HG03442 (cell line): ENCODE measurements around the gene MIEN1.
A peak's percentile ranks its signal among the peaks of the same experiment; 100 is the strongest.
"Not testable (repeated sequence)": the region's sequence is repeated elsewhere in the genome, so short reads cannot be mapped to it uniquely, and the experiment has no call there.

Experiments
- ATAC-seq: cut with Tn5 transposase; IDR thresholded peaks from one replicate; pipeline ENCODE4 v1.9.1; 2021; ENCODE audit warnings: mild to moderate bottlenecking, moderate library complexity; ENCODE audit not compliant: unreplicated experiment

MIEN1 gene

DNA sequence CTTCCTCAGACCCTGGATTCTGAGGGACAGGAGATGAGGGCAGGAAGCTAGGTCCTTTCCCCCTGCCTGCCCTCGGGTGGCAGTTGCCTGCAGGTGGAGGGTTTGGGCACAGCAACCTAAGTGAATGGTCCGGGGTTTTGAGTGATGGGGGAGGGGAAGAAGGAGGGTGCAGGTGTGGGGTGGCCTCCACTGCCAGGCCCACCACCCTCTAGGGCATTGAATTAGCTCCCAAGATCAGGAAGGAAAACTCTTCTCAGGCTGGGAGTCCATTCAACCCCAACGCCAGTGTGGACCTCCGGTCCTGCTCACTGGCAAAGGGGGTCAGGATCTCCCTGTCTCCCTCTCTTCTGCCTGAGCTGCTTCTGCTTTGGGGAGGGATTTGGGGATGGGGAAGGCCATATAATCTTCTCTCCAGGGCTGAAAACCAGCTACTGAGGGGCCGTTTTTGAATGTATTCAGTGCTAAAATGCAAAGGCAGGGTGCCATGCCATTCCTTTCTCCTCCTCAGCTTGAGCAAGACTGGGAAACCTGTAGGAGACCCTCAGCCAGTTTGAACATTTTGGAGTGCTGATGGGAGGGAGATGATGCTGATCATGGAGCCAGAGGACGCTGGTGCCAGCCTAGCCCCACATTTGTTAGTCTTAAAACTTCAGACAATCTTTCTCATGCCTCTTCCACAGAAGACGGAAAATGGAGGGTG lies 26.2 kb upstream of the MIEN1 start:
- ATAC-seq, result no peak

DNA sequence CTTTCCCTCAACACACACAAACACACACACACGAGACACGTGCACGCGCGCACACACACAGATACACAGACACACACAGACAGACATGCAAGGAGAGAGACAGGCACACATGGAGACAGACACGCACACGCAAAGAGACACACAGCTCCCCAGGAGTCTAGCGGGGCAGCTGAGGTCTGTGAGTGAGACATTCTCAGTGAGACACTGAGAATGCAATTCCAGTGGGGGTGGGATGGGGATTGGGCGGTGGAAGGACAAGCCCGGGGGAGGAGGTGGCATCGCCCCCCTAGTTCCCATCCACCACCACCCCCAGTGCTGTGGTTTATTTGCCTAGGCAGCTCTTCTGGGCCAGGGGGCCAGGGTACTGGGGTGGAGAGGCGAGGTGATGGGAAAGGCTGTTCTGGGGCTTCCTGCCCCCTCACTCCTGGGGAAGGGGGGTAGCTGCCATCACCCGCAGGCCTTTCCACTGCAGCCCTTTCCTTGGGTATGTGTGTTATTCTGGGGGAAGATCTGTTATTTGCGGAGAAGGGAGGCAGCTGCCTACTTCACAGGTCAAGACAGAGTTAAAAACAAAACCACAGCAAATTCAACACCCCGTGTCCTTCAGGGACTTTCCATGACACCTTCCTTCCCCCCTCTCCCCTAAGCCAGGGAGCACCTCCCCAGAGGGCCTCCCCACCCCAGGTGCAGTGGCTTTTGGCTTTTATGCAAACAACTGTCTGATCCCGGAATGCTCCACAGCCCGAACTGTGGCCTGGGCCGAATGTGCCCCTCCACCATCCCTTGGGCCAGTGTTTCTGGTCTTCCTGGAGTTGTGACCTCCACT lies 25.4 kb upstream of the MIEN1 start:
- ATAC-seq, result no peak

DNA sequence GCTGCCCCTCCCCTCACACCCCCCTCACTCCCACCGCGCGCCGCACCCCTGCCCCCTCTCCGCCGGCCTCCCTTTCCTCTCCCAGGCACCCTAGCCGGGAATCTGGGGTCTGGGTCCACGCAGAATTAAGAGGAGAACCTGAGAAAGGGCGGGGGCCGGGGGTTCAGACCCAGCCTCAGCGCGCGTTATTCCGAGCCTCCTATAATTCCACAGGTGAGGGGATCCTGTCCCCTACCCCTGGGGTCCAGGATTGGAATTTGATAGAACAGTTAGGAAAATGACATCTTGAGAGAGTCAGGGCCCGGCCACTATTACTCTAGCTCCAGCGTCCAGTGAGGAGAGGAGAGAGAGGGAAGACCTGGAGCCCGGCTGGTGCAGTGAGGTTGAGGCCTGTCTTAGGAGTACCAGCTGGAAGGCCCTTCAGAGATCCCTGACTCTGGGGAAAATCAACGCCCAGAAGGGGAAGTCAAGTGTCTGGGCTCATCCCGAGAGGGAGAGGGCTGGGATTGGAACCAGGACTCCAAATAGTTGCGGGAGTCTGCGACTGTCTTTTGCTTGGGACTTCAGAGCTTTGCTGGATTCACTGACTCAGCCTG lies 24.7 kb upstream of the MIEN1 start:
- ATAC-seq, result no peak

DNA sequence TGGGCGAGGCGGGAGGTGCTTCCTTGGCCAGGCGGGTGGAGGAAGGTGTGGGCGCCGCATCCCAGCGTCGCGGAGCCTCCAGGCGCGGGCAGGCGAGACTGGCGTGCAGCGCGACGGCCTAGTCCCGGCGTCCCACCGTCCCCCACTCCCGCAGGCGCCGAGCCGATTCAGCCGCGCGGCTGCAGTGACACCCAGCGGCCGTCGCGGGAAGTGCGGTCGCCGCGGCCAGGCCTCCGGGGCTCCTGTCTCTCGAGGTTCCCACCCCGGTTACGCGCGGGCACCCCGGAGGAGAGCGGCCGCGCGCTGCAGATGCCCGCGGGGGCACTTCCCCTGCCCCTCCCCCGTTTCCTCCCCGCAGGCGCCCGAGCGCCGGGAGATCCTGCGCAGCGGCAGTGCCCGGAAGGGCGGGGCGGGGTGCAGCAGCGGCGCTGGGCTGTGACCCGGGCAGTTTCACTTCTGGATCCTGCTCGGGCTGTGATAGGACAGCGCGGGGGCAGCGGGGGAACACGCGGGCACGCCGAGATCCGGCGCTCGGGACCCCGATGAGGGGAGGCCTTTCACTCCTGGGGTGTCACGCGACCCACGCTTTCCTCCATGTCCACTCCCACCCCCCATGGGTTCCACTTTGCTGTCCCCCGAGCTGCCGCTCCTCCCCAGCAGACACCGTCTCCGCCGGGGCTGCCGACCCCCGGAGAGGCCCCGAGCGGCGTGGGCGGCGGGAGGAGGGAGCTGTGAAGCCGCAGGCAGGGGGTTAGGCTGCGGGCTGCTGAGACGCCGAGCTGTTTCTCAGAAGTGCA lies 24.0 kb upstream of the MIEN1 start:
- peak; percentile 58 for ATAC-seq

DNA sequence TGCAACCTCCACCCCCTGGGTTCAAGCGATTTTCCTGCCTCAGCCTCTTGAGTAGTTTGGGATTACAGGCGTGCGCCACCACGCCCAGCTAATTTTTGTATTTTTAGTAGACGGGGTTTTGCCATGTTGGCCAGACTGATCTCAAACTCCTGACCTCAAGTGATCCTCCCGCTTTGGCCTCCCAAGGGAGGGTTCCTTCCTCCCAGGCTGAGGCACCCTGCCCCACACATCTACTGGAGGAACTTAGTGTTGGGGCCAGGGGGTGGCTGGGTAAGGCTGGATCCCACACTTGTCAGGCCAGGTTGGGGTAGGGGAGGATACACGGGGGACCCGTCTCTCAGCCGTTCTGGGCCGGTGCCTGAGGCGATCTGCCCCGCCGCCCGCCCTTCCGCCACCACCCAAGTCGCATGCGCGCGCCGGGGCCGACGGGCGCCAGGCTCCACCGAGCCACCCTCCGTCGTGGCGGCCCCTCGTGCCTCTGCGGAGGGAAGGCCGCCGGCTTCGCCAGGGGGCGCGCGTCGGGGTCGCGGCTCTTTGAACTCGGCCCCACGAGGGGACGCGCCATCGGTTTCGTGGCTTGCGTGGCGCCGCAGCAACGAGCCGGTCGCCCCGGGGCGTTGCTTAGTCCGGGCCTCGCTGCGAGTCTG lies 23.3 kb upstream of the MIEN1 start:
- ATAC-seq, result peak; percentile 23

DNA sequence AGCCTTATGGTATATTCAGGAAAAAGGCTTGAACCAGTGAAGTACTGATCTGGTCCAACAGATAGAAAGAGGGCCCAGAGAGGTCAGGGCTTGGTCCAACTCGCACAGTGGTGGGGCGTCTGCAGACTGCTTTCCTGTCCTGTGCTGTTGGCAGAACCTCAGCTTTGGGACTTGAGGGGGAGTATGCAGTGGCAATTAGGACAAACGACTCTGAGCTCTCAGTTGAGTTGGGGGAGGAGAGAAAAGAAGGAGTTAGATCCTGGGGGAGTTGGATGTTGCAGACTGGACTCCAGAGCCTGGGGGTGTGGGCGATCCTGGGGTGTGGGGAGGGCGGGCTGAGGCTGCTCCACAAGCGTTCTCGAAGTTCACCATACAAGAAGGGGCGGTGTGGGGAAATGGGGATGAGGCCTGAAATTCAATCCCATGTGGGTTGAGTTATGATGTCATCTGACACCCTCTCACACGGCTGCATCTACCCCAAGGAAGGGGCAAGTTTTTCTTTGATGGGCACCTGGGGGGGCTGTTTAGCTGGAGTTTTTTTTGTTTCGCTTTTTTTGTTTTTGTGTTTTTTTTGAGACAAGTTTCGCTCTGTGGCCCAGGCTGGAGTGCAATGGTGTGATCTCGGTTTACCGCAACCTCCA lies 22.0 kb upstream of the MIEN1 start:
- ATAC-seq, result no peak

DNA sequence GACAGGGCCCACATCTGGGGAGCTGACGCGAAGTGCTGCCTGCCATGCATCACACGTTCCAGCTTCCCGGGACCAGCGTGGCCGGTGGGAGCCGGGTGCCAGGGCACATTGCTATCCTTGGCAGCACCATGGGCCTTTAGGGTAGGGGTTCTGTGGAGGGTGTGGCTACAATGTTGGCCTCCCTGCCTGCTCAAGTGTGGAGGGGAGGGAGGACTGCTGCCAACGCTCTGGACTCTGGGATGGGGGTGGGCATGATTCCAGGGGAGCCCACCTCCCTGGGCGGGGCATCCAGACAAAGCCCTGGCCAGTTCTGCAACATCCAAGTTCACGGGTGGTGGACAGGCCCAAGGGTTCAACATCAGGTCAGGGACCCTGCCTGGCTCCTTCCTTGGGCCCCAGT lies 21.3 kb upstream of the MIEN1 start:
- no peak for ATAC-seq

DNA sequence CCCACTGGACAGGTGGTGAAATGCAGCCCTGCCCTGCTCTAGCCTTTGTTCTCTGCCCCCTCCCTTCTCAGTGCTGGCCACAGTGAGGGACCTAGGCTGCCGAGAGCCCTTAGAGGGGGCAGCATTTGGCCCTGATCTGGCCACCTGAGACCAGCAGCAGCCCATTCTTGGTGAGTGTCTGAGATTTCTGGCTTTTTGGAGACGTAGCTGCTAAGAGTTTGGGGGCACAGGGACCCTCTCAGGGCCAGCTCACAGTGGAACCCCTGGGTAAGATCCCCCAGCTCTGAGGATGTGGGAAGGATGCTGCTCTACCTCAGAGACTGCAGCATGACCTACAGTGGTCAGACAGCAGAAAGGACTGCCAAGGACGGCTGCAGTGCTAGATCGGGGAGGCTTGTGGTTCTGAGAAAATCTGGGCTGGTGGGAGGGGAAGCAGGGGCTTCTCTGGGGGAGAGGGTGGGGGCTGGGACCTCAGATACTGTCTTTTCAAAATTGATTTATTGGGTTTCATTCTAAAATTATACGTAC lies 20.7 kb upstream of the MIEN1 start:
- no peak for ATAC-seq

DNA sequence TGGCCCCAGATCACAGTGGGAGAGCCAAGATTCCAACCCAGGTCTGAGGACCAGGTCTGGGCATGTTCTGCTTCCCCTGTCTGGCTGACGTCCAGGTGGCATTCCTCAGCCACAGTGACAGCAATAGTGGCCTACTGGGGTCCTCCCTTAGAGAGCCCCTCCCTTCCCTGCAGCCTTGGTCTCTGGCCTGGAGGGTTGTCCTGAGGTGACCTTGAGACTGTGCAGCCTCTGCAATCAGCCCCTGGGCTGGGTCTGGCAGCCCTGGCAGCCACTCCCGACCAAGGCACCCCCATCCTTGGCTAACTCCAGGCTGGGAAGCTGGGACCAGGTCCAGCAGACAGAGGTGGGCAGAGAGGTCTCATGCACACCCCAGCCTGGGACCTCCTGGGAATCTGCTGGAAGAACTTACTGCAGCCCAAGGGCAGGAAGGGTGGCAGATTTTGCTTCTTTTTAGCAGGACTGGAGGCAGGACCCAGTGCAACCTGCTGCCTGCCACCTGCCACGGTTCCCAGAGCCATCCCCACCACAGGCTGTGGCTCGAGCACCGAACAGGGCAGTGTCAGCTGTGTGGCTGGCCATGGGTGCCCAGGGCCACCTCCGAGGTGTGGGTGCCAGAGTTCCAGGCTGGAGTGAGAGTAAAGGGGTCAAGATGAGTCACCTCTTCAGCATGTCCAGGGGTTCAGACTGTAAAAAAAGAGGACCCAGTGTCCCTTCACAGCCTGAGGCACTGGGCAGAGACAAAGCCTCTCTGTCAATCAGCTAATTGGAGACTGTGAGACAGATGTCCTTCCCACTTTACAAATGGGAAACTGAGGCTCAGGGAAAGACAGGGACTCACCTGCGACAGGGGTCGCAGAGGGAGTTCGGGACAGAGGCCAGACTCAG lies 20.0 kb upstream of the MIEN1 start:
- no peak for ATAC-seq

DNA sequence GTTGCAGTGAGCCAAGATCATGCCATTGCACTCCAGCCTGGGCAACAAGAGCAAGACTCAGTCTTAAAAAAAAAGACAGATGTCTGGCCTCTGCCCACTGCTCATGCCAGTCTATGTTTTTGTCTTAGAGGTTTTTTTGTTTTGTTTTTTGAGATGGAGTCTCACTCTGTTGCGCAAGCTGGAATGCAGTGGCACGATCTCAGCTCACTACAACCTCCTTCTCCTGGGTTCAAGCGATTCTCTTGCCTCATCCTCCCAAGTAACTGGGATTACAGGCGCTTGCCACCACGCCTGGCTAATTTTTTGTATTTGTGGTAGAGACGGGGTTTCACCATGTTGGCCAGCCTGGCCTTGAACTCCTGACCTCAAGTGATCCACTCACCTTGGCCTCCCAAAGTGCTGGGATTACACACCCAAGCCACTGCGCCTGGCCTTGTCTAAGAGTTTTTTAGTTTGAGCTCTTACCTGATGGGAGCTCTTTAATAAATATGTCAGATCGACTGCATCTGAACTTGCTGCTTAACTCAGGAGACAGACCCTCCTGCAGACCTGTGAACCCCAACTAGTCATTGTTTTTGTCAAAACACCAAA lies 18.2 kb upstream of the MIEN1 start:
- not testable (repeated sequence) for ATAC-seq

DNA sequence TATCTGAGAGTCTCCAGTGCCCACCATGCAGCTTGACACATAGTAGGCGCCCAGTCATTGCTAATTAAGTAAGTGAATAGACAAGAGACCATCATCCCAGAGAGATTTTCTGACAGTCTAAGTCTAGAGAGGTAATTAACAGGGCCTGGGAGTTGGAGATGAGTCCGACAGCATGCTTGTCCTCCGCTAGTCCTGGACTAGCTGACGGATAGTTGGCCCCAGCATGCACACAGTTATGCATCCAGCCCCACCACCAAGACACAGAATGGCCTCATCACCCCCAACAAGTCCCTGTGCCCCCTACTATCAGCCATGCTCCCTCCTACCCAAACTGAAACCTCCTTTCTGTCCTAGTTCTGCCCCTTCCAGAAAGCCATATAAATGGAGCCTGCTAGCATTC lies 17.4 kb upstream of the MIEN1 start:
- ATAC-seq, result no peak

DNA sequence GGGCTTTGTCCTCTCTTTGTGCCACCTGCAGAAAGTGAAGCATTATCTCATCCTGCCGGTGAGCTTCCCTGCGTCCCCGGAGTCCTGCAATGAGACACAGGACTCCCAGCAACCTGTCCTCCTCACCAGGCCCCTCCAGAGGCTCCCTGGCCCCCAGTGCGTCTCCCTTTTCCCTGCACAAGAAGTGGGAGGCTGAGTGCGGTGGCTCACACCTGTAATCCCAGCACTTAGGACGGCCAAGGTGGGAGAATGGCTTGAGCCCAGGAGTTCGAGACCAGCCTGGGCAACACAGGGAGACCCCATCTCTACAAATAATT lies 15.8 kb upstream of the MIEN1 start:
- no peak for ATAC-seq

DNA sequence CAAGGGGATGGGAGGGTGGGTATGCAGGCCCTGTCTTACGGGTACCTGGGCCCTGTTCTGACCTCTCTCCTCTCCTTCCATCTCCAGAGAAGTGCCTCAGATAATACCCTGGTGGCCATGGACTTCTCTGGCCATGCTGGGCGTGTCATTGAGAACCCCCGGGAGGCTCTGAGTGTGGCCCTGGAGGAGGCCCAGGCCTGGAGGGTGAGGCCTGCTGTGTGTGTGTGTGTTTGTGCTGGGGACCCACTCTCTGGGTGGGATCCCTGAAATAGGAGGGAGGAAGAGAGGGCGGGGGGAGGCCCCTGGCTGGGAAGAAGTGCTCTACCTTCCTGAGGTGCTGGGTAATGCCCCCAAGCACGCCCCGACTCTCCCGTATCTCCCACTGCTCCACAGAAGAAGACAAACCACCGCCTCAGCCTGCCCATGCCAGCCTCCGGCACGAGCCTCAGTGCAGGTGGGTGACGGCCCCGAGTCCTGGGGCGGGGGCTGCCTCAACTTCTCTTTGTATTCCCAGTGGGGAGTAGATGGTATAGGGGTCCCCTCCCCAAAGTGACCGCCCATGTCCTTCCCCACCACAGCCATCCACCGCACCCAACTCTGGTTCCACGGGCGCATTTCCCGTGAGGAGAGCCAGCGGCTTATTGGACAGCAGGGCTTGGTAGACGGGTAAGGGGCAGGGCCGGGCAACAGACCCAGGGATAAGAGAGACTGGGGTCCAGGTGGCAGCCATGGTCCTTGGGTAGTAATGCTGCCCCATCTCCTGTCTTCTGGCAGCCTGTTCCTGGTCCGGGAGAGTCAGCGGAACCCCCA lies 15.2 kb upstream of the MIEN1 start:
- no peak for ATAC-seq

DNA sequence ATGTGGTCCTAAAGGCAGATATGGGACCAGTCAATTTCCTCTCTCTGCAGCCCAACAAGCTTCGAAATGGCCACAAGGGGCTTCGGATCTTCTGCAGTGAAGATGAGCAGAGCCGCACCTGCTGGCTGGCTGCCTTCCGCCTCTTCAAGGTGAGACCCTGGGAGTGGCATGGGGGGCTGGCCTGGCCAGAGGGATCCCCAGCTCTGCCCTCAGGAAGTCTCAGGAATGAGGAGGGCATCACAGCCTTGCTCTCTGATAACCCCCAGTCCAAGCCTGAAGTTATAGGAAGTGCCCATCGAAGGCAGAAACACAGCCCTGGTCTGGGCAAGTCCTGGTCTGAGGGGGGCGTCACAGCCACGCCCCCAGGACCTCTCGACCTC lies 14.5 kb upstream of the MIEN1 start:
- ATAC-seq, result no peak

DNA sequence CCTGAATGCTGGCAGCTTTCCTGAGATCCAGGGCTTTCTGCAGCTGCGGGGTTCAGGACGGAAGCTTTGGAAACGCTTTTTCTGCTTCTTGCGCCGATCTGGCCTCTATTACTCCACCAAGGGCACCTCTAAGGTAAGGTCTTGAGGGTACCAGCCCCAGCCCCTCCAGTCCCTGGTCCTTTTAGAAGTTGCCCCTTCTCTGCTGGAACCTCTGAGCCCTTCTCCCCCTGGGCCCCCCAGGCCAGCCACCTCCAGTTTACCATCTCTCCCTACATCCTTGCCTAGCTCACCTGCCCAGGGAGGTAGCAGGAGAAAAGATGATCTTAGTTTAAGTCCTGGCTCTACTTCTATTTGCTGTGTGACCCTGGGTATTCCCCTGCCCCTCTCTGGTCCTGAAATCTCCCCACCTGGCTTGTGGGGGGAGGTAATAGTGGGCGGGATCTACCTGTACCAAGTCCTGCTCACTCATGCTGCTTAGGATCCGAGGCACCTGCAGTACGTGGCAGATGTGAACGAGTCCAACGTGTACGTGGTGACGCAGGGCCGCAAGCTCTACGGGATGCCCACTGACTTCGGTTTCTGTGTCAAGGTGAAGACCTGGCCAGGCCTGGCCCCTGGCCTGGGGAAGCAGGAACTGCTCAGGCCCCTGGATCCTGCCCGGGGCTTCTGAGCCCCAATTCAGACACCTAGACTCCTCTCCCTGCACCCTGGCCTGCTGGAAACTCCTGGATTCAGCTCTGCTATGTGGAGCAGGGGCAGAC lies 13.9 kb upstream of the MIEN1 start:
- no peak for ATAC-seq

DNA sequence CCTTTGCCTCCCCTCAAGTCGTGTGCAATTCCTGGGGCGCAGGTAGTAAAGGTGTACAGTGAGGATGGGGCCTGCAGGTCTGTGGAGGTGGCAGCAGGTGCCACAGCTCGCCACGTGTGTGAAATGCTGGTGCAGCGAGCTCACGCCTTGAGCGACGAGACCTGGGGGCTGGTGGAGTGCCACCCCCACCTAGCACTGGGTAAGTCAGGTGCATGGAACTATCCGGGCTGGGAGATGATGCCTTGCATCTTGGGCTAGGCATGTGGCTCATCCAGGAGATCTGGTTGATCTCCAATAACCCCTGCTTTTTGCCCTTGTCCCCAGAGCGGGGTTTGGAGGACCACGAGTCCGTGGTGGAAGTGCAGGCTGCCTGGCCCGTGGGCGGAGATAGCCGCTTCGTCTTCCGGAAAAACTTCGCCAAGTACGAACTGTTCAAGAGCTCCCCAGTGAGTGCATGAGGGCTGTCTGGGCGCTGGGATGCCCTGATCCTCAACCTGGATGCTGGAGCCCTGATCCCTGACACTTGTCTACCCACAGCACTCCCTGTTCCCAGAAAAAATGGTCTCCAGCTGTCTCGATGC lies 12.6 kb upstream of the MIEN1 start:
- no peak for ATAC-seq
